HG02870 (cell line): ENCODE measurements around the gene AK8.
"Not testable (repeated sequence)": the region's sequence is repeated elsewhere in the genome, so short reads cannot be mapped to it uniquely, and the experiment has no call there.

Experiments used
- ATAC-seq: cut with Tn5 transposase; IDR thresholded peaks from one replicate; pipeline ENCODE4 v1.9.1; 2021; ENCODE audit warnings: mild to moderate bottlenecking, moderate library complexity; ENCODE audit not compliant: unreplicated experiment

The AK8 gene

GRCh38 chr9:132722564-132723065 is 155.5 kb downstream of the AK8 start:
- no peak for ATAC-seq

DNA sequence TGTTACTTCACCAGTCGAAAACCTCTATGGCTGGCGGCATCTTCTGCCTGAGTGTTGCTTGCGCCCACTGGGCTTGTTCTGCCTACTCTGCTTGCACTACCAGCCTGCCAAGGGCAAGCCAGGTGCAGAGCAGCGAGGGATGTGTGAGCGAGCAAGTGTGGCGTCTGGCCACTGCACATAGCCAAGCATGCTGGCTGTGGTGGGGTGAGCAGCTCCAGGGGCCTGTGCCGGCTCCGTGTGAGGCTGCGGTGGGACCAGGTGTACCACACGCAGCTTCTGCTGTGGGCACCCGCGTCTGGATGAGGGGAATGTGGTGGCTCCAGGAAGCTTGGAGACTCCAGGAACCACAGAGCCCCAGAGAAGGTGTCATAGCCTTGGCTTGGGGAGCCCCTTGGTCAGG is 156.4 kb downstream of the AK8 start:
- ATAC-seq, result no peak

DNA sequence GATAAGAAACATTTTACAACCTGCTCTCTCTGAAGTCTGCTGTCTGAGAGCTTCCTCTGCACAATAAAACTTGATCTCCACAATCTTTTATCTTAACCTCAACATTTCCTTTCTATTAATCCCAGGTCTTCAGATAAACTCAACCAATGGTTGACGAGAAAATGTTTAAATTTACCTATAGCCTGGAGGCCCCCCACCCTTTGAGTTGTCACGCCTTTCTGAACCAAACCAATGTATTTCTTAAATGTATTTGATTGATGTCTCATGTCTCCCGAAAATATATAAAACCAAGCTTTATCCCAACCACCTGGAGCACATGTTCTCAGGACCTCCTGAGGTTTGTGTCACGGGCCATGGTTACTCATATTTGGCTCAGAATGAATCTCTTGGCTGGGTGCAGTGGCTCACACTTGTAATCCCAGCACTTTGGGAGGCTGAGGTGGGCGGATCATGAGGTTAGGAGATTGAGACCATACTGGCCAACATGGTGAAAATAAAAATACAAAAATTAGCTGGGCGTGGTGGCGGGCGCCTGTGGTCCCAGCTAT is 159.6 kb downstream of the AK8 start:
- ATAC-seq, result not testable (repeated sequence)

- ATAC-seq, result no peak
Measured at GRCh38 chr9:132717326-132717945, 160.6 kb downstream of the AK8 start.

- no peak for ATAC-seq
Measured at GRCh38 chr9:132716007-132716406, 162.1 kb downstream of the AK8 start.

DNA sequence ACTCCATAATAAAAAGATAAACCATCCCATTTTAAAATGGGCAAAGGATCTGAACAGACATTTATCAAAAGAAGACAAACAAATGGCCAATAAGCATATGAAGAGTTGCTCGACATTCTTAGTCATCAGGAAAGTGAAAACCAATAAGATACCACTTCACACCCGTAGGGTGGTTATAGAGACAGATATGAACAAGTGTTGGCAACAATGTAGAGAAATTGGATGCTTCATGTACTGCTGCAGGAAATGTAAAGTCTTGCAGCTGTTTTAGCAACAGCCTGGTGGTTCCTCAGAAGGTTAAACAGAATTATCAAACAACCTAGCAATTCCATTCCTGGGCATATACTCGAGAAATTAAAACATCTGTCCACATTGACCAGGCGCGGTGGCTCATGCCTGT is 165.3 kb downstream of the AK8 start:
- no peak for ATAC-seq

GRCh38 chr9:132711846-132712245 is 166.2 kb downstream of the AK8 start:
- no peak for ATAC-seq

GRCh38 chr9:132711152-132711551 is 166.9 kb downstream of the AK8 start:
- ATAC-seq, result not testable (repeated sequence)

DNA sequence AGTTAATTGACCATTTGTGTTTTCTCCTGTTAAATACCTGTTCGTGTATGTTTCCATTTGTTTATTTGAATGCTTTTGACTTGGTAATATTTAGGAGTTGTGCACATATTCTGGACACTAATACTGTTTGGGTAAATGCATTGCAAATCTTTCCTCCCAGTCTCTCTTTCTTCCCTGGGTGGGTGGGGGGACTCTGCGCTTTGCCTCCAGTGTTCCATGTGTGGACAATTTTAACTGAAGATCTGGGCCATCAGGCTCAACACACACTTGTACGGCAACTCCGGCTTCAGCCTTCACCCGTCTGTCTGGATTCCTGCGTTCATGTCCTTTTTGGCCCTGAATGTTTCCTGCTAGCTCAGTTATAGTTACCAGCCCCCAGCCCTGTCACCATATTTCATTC is 167.8 kb downstream of the AK8 start:
- ATAC-seq, result no peak

DNA sequence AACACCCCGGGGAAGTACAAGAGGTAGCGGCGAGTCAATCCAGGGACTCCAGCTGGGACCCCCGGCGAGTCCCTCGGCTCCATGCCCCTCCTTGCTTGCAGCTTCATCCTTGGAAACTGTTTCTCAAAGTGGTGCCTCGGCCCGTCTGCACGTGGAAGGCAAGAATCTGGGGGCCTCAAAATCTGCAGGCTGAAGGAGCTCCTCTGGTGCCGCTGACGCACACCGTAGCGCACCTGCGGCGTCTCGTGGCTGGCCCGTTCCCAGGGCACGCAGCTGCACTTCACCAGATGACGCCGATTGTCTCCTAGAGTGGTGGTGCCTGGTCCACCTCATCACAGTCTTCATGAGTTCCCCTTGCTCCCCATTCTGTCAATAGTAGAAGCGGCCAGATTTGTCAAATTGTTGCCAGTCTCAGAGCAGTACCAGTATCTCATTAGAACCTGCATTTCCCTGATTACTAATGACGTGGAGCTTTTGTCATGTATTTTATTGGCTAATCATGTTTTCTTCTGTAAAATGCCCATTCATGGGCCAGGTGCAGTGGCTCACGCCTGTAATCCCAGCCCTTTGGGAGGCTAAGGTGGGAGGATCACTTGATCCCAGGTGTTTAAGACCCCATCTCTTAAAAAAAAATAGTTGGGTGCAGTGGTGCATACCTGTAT is 169.2 kb downstream of the AK8 start:
- no peak for ATAC-seq

GRCh38 chr9:132708239-132708638 is 169.8 kb downstream of the AK8 start:
- no peak for ATAC-seq

GRCh38 chr9:132703336-132703735 is 174.7 kb downstream of the AK8 start:
- no peak for ATAC-seq

DNA sequence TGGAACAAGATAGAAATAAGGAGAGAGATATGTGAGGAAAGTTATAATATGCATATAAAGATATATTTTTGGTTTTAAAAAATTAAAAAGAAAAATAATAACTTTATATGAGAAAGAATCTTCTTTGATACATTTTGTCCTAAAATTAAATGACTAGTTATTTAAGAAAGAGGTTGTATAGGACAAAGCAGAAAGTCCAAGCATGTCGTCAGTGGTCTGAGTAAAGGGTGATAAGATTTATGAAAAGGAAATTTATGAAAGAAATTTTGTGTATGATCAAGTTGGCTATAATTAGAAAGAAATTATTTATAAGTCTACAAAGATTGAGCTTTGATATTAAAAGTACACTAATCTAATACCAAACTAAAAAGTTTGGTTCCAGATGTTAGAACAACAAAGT is 175.8 kb downstream of the AK8 start:
- ATAC-seq, result no peak

DNA sequence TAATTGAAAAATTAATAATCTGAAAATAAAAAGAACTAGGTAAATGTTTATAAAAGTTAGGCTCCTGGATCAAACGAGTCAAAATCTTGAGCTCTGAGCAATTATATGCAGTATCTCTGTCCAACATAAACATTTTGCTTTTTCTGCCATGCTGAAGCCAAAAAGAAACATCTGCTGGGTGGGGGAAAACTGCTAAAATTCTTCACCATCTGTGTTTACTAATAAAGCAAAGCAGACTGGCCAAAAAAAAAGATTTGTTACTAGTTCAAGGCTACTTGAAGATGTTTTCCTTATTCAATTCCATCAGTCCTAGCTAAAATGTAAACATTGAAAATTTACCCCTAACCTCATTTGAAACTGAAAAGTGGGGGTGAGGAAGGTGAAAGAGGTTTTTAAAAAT is 178.1 kb downstream of the AK8 start:
- no peak for ATAC-seq

DNA sequence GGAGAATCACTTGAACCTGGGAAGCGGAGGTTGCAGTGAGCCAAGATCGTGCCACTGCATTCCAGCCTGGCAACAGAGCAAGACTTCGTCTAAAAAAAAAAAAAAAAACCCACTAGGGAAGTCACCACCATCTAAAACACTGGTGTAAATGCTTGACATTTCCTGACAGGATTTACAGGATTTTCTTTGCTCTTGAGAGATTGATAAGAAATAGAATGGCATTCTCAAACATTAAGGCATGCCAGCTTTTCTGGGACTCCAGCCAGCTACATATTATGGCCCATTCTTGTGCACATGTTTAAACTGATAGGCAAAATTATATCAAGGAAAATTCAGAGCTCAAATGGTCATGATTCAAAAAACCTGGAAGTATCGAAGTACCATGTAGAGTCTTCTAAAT is 179.1 kb downstream of the AK8 start:
- no peak for ATAC-seq

- no peak for ATAC-seq
Measured at GRCh38 chr9:132697230-132697629, 180.9 kb downstream of the AK8 start.

- no peak for ATAC-seq
Measured at GRCh38 chr9:132694144-132694543, 183.9 kb downstream of the AK8 start.

DNA sequence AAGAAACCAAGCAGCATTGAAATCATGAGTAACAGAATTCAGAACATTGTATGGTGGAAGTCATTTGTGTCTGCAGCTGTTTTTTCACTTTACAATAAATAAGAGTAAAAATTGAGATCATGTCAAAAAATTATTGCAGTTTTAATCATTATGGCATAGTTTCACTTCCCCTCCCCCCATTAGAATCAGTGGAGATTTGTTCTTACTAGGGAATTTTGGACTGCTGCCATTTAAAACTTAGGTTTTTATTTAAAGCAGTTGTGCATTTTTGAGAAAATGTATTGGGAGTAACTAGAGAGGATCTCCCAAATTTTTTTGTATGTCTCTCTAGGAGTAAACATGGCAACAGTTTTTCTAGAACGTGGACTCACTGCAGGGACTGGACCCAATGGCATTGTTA is 187.4 kb downstream of the AK8 start:
- ATAC-seq, result no peak

GRCh38 chr9:132683873-132684272 is 194.2 kb downstream of the AK8 start:
- ATAC-seq, result no peak

DNA sequence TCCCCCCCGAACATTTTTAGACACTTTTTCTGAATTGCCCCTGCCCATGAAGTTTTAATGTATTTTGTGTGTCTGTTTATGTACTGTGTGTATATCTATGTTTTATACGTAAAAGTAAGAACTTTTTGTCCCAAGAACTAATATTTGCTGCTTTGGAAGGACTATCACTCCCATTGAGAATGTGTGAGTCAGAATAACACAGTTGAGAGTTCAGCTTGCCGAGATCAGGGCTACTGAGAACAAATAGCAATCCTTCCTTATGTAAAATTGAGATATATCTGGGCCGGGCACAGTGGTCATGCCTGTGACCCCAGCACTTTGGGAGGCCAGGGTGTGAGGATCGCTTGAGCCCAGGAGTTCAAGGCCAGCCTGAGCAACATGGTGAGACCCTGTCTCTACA is 196.5 kb downstream of the AK8 start:
- no peak for ATAC-seq

DNA sequence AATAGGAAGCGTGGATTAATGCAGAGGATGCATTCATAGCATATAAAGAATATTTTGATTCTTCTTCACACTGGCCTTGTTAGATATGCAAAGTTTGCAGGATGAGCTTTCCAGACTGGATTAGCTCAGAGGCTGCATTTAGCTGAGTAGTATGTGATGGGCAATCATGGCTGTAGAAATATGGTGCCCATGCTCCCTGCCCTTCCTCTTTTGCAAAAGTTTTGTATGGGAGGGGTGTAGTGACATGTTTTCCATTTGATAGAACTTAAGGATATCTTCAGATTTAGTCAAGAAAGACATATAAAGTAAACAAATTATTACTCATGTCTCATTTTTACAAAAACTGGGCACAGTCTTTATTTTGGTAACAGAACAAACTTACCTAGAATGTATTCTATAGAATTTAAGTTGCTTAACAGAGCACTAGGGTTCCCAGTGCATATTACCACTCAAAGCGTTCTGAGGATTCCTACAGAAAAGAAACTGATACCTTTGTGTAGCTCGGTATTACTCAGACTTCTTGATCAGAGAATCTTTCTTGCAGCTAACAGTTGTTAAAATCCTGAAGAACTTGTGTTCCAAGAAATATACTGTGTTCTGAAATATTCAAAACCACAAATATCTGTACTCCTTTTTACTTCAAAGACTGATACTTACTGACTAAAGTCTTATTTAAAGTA is 198.0 kb downstream of the AK8 start:
- no peak for ATAC-seq

DNA sequence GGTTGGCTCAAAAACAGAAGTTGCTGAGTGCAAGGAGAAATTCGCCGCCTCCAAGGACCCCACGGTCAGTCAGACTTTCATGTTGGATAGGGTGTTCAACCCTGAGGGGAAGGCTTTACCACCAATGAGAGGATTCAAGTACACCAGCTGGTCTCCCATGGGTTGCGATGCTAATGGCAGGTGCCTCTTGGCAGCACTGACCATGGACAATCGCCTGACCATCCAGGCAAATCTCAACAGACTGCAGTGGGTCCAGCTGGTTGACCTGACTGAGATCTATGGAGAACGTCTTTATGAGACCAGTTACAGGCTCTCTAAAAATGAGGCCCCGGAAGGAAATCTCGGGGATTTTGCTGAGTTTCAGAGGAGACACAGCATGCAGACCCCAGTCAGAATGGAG is 200.1 kb downstream of the AK8 start:
- no peak for ATAC-seq
